HL-60/S4 (cell line): ENCODE data around the gene SEC24B.

Source experiments
- in situ Hi-C: fragments of 300-500 bp; cut with MboI; formaldehyde crosslinking; loops from 2 replicates; pipeline ENCODE4 v1.14.3; 2022; ENCODE audit warnings: low sequenced_read_pairs

SEC24B gene

GRCh38 chr4:109433205-109434006, at the start of gene SEC24B:
TSS of gene SEC24B (plus strand) at chr4:109433815. CDS start at chr4:109433870, 55 bp downstream.
- in situ Hi-C loops: loop anchor here (25.0 kb wide), 1 partner anchor 1079 kb away; no protein-coding TSS in a partner anchor

- in situ Hi-C loops: no loop called here
Observed at GRCh38 chr4:109383823-109384222, 49.8 kb upstream of the SEC24B start.

GRCh38 chr4:109385260-109385659, 48.4 kb upstream of the SEC24B start:
- in situ Hi-C loops: no loop called here

- in situ Hi-C loops: no loop called here
Observed at GRCh38 chr4:109389369-109390114, 44.1 kb upstream of the SEC24B start.

GRCh38 chr4:109390115-109390768, 43.4 kb upstream of the SEC24B start:
- in situ Hi-C loops: no loop called here

GRCh38 chr4:109395694-109396093, 37.9 kb upstream of the SEC24B start:
- in situ Hi-C loops: no loop called here

GRCh38 chr4:109398928-109399327, 34.7 kb upstream of the SEC24B start:
- in situ Hi-C loops: no loop called here

GRCh38 chr4:109406337-109406931, 27.2 kb upstream of the SEC24B start:
- in situ Hi-C loops: no loop called here

GRCh38 chr4:109407027-109407737, 26.4 kb upstream of the SEC24B start:
- in situ Hi-C loops: no loop called here

- in situ Hi-C loops: no loop called here
Observed at GRCh38 chr4:109408711-109409110, 24.9 kb upstream of the SEC24B start.

- in situ Hi-C loops: no loop called here
Observed at GRCh38 chr4:109410226-109410625, 23.4 kb upstream of the SEC24B start.

GRCh38 chr4:109410776-109411175, 22.8 kb upstream of the SEC24B start:
- in situ Hi-C loops: no loop called here

GRCh38 chr4:109411964-109412363, 21.7 kb upstream of the SEC24B start:
- in situ Hi-C loops: no loop called here

- in situ Hi-C loops: no loop called here
Observed at GRCh38 chr4:109412776-109413175, 20.8 kb upstream of the SEC24B start.

GRCh38 chr4:109414938-109415337, 18.7 kb upstream of the SEC24B start:
- in situ Hi-C loops: no loop called here

GRCh38 chr4:109418588-109418987, 15.0 kb upstream of the SEC24B start:
- in situ Hi-C loops: no loop called here

GRCh38 chr4:109419679-109420078, 13.9 kb upstream of the SEC24B start:
- in situ Hi-C loops: loop anchor here (10.0 kb wide), 2 partner anchors 385 to 555 kb away; partner anchors contain the start of gene CFI

- in situ Hi-C loops: loop anchor here (10.0 kb wide), 2 partner anchors 381 to 551 kb away; partner anchors contain the start of gene CFI
Observed at GRCh38 chr4:109424093-109424841, 9.3 kb upstream of the SEC24B start.

- in situ Hi-C loops: loop anchor here (10.0 to 25.0 kb wide), 3 partner anchors 379 to 1087 kb away; partner anchors contain the start of gene CFI
Observed at GRCh38 chr4:109425405-109425804, 8.2 kb upstream of the SEC24B start.
